Panc1 (cell line): ENCODE data around the gene AFDN.

Experiments
- CTCF ChIP-seq: fragments of 450-650 bp; IDR thresholded peaks from 2 replicates; pipeline ENCODE4 v1.5.1; 2017; ENCODE audit warnings: mild to moderate bottlenecking
- POLR2AphosphoS5 ChIP-seq: IDR thresholded peaks from 2 replicates; pipeline ENCODE4 v1.6.1; 2012; ENCODE audit warnings: mild to moderate bottlenecking, low read depth, low read length, moderate library complexity
- TF ChIP-seq, protein P1 (sequence below), 2 experiments: IDR thresholded peaks; 2 replicates each; pipeline ENCODE4 v1.6.1; 2011 to 2012; ENCODE audit warnings: low read depth in 2 of 2, control low read depth in 1 of 2, low read length in 1 of 2, mild to moderate bottlenecking in 1 of 2, moderate library complexity in 1 of 2; ENCODE audit not compliant: insufficient read depth in 1 of 2

DNA sequence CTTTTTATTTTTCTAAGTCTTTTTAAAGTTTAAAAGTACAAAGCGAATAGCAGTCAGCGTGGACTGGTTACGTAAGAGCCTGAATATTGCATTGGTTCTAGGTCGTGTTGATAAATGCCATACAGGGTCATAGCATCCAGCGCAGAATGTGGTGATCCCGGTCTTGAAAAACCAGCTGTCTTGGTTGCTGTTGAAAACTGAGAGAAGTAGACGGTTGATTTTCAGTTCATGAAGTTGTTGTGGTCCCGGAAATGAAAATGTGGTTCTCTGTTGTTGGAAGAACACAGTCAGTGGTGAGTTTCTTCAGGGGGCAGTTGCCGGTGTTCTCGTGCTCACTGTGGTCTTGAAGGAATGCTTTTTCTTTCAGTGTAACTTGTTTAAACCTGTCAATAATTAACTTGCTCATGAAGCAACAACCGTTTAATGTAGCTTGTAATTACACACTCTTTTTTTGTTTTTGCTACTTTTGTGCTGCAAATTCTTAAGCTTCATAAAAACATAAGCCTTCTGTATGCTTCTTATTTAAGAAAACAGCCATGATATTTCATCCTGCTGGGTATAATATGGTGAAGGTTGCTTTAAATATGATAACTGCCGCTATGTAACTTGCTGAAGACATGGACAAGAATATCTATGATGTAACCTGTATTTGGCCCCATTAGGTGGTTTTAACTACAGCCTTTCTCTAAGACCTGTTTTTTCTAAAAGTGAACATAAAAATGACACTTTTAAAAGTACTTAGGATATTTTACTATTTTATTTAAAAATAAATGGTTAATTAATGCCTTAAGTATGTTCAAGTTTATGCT is 106.0 kb downstream of the AFDN start:
- TF ChIP-seq CTCF (no peak), POLR2AphosphoS5 (no peak)
- TF ChIP-seq, protein P1, sequence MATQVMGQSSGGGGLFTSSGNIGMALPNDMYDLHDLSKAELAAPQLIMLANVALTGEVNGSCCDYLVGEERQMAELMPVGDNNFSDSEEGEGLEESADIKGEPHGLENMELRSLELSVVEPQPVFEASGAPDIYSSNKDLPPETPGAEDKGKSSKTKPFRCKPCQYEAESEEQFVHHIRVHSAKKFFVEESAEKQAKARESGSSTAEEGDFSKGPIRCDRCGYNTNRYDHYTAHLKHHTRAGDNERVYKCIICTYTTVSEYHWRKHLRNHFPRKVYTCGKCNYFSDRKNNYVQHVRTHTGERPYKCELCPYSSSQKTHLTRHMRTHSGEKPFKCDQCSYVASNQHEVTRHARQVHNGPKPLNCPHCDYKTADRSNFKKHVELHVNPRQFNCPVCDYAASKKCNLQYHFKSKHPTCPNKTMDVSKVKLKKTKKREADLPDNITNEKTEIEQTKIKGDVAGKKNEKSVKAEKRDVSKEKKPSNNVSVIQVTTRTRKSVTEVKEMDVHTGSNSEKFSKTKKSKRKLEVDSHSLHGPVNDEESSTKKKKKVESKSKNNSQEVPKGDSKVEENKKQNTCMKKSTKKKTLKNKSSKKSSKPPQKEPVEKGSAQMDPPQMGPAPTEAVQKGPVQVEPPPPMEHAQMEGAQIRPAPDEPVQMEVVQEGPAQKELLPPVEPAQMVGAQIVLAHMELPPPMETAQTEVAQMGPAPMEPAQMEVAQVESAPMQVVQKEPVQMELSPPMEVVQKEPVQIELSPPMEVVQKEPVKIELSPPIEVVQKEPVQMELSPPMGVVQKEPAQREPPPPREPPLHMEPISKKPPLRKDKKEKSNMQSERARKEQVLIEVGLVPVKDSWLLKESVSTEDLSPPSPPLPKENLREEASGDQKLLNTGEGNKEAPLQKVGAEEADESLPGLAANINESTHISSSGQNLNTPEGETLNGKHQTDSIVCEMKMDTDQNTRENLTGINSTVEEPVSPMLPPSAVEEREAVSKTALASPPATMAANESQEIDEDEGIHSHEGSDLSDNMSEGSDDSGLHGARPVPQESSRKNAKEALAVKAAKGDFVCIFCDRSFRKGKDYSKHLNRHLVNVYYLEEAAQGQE (IDR thresholded peaks at IDR 0.05; ENCODE audit: insufficient read depth in 1 of 2, low read depth in 2 of 2, low read length in 1 of 2) = no peak
